Ishikawa (cell line): Measurements from ENCODE around the gene MRPS34.

Experiments used
- EP300 ChIP-seq: IDR thresholded peaks from 2 replicates; pipeline ENCODE4 v1.6.1; 2012; ENCODE audit warnings: borderline replicate concordance
- YY1 ChIP-seq: IDR thresholded peaks from 2 replicates; pipeline ENCODE4 v1.6.1; 2012; ENCODE audit warnings: low read depth
- ZBTB7A ChIP-seq: IDR thresholded peaks from 2 replicates; pipeline ENCODE4 v1.6.1; 2012; ENCODE audit warnings: low read depth

GRCh38 chr16:1741553-1742165, 31.3 kb downstream of the MRPS34 start:
- TF ChIP-seq EP300 (no peak), YY1 (no peak), ZBTB7A (no peak)
